ENCODE measurements around the gene SPACA9. TPM values are rescaled to one million over a fixed set of nuclear protein-coding genes. Genes with fewer than 3 reads are reported as not detected.

Gene SPACA9
- total and polyA plus RNA-seq, 12 donors = 3.9 to 16.6 (median 10.2) TPM

DNA sequence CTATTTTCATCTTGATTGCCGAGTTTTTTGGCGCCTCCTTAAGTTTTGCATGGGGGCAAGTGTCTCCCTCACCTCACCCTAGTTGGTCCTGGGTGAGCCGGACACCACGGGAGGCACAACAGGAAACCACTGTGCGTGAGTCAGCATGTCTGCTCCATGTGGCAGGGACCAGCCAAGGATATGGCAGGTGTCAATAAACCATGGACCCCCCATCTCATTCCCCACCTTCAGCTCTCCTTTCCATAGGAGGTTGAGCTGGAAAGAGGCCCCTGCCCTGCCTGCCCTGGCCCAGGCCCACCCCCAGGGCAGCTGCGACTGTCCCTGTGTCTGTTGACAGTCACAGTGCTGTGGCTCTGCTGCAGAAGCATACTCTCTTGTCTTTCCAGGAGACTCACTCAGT, 3.1 kb downstream of the SPACA9 start:
- intact Hi-C loops (cut with DNase I) = no loop called here
- no peak overlapping the region for H3K4me3 ChIP-seq

DNA sequence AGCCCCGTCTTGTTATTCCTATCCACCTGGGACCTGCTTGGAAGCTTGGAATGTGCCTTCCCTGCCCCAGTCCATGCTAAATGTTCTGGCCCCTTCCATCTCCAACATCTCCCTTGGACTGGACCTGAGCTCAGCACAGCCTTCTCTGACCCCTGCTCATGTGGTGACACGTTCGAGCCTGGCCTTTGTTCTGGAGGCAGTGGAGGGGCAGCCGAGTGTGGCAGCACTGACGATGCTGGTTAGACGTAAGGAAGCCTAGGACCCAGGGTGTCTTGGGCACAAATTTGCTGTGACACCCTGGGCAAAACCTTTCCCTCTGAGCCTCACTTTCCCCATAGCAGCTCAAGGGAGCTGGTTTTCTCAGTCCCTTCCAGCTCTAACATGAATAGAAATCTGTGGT, 3.9 kb downstream of the SPACA9 start:
- no peak for TF ChIP-seq POLR2A (IDR thresholded peaks at IDR 0.05)
- no peak for TF ChIP-seq CTCF (IDR thresholded peaks at IDR 0.05)
- no peaks in the 10 kb centered on the region for H3K9me3 ChIP-seq (replicated peaks in 1 of 3)
- intact Hi-C loops (cut with DNase I) = no loop called here
- H3K4me1 ChIP-seq (replicated peaks in 1 of 2) = peaks cover 1 to 2% of the 10 kb centered on the region in 2 donors
- no peak for DNase-seq
- WGBS, 4 donors = 85 to 91% (median 86%) methylated on average over 5 to 6 of the region's 6 CpGs
- H3K4me3 ChIP-seq = no peak overlapping the region
- no peak overlapping the region for H3K27ac ChIP-seq
- no peaks in the 10 kb centered on the region for H3K27me3 ChIP-seq
- H3K36me3 ChIP-seq (replicated peaks in 1 of 2) = no peaks in the 10 kb centered on the region

More for the DNA sequence above, 3.1 kb downstream of the SPACA9 start:
- Histone ChIP-seq H3K36me3 (replicated peaks in 1 of 2) (no peaks in the 10 kb centered on the region), H3K27me3 (no peaks in the 10 kb centered on the region), H3K27ac (no peak overlapping the region), H3K9me3 (replicated peaks in 1 of 3) (no peaks in the 10 kb centered on the region), H3K4me1 (replicated peaks in 1 of 2) (peaks cover 4 to 8% of the 10 kb centered on the region in 2 donors)
- 62 to 84% (median 73%) methylated on average over 5 to 6 of the region's 6 CpGs for WGBS, 4 donors
- DNase-seq = no peak
- TF ChIP-seq POLR2A (IDR thresholded peaks at IDR 0.05) (no peak), CTCF (IDR thresholded peaks at IDR 0.05) (no peak)

DNA sequence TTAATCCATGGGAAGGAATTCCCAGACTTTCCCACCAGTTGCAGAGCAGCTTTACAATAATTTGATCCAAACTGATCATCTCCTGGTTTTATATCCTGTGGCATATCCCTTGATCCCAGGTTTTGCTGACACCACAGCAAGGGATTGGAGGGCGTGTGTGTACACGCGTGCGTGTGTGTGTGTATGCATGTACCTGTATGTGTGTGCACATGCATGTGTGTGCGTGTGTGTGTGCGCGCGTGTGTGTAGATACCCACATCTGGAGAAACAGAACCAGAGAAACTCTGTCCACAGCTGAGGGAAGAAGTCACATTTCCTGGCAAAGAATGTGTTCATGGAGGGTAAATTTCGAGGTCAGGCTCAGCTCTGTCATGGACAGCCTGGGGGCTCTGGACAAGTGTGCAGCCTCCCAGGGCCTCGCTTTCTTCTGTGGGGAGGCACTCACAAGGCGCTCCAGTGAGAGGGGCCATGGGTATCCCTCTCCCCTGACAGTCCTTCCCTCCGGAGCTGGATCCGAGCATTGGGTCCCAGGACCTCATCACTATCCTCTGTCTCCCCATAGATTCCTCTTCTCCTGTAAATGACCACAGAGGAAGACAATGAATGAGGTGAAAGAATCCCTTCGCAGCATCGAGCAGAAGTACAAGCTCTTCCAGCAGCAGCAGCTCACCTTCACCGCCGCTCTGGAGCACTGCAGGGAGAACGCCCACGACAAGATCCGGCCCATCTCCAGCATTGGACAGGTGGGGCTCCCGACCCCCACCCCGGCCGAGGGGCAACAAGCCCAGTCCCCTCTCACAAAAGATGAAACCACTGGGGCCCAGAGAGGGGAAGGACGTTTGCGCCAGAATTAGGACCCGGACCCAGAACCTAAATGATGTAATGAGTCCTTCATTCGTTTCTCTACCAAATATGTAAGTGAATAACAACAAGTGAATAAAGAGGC, 4.9 kb downstream of the SPACA9 start:
- TF ChIP-seq POLR2A (IDR thresholded peaks at IDR 0.05) (no peak), CTCF (IDR thresholded peaks at IDR 0.05) (no peak)
- Histone ChIP-seq H3K27ac (no peak overlapping the region), H3K9me3 (replicated peaks in 1 of 3) (no peaks in the 10 kb centered on the region), H3K27me3 (no peaks in the 10 kb centered on the region), H3K4me1 (replicated peaks in 1 of 2) (no peaks in the 10 kb centered on the region), H3K4me3 (no peak overlapping the region), H3K36me3 (replicated peaks in 1 of 2) (no peaks in the 10 kb centered on the region)
- WGBS, 4 donors = 85 to 94% (median 92%) methylated on average over 19 to 27 of the region's 27 CpGs
- no peak for DNase-seq
- intact Hi-C loops (cut with DNase I) = no loop called here

GRCh38 chr9:132885720-132886333, 7.1 kb downstream of the SPACA9 start:
- DNase-seq = no peak
- no peak overlapping the region for H3K27ac ChIP-seq
- TF ChIP-seq POLR2A (IDR thresholded peaks at IDR 0.05) (no peak), CTCF (IDR thresholded peaks at IDR 0.05) (no peak)
- no peaks in the 10 kb centered on the region for H3K27me3 ChIP-seq
- no peaks in the 10 kb centered on the region for H3K9me3 ChIP-seq (replicated peaks in 1 of 3)
- H3K4me3 ChIP-seq = no peak overlapping the region
- intact Hi-C loops (cut with DNase I) = no loop called here
- 67 to 75% (median 71%) methylated on average over 7 to 9 of the region's 9 CpGs for WGBS, 4 donors
- H3K4me1 ChIP-seq (replicated peaks in 1 of 2) = no peaks in the 10 kb centered on the region
- H3K36me3 ChIP-seq (replicated peaks in 1 of 2) = no peaks in the 10 kb centered on the region

Data from adrenal gland (tissue), 12 donors.